Lung (tissue), 16 donors: ENCODE data around the gene SRP72. TPM values are rescaled to one million over a fixed set of nuclear protein-coding genes. Genes with fewer than 3 reads are reported as not detected.

ENCODE experiments used
- ATAC-seq: fragments of 200-7000 bp; cut with Tn5 transposase; one replicate; pipeline ENCODE4 v1.9.1; 2020; ENCODE audit warnings: moderate number of reproducible peaks; ENCODE audit not compliant: insufficient read depth, low FRiP score
- DNase-seq, 3 donors: peaks; one replicate each; pipeline ENCODE4 v3.0.0-alpha.2; 2013 to 2017
- H3K27ac ChIP-seq, 2 donors: one replicate each; pipeline ENCODE4 v1.5.1; 2013; ENCODE audit warnings: mild to moderate bottlenecking in 2 of 2, moderate library complexity in 2 of 2, control low read depth in 1 of 2, inconsistent platforms in 1 of 2, low read depth in 1 of 2, low read length in 1 of 2
- H3K27me3 ChIP-seq, 3 donors: one replicate each; pipeline ENCODE4 v1.5.1; 2013; ENCODE audit warnings: low read length in 2 of 3; ENCODE audit not compliant: control insufficient read depth in 3 of 3, insufficient read depth in 3 of 3
- H3K36me3 ChIP-seq, 4 donors: one replicate each; pipeline ENCODE4 v1.5.1; 2013; ENCODE audit warnings: low read length in 4 of 4, mild to moderate bottlenecking in 1 of 4, moderate library complexity in 1 of 4; ENCODE audit not compliant: control insufficient read depth in 4 of 4, insufficient read depth in 4 of 4
- H3K4me1 ChIP-seq, 5 donors: one replicate each; pipeline ENCODE4 v1.5.1; 2013; ENCODE audit warnings: low read length in 5 of 5, mild to moderate bottlenecking in 2 of 5, moderate library complexity in 1 of 5; ENCODE audit not compliant: control insufficient read depth in 5 of 5, insufficient read depth in 5 of 5
- H3K4me3 ChIP-seq: one replicate; pipeline ENCODE4 v1.5.1; 2013; ENCODE audit warnings: mild to moderate bottlenecking, control low read depth, moderate library complexity
- H3K9ac ChIP-seq, 2 donors: one replicate each; pipeline ENCODE4 v1.5.1; 2013; ENCODE audit warnings: low read length in 2 of 2, control low read depth in 1 of 2; ENCODE audit not compliant: insufficient read depth in 1 of 2
- H3K9me3 ChIP-seq, 4 donors: one replicate each; pipeline ENCODE4 v1.5.1; 2013; ENCODE audit warnings: low read length in 3 of 4, mild to moderate bottlenecking in 1 of 4, moderate library complexity in 1 of 4; ENCODE audit not compliant: control insufficient read depth in 4 of 4, insufficient read depth in 3 of 4
- CTCF ChIP-seq: IDR thresholded peaks from 2 replicates; pipeline ENCODE4 v1.5.1; 2012; ENCODE audit warnings: mild to moderate bottlenecking; ENCODE audit errors: control extremely low read depth, extremely low read depth
- WGBS, 2 donors: extraction: QIAGEN DNeasy Blood & Tissue Kit; methylation state at CpG; one replicate each; pipeline ENCODE4 v1.1.7; 2013; 5-methylcytosine and 5-hydroxymethylcytosine counted together
- long read RNA-seq, 5 donors: transcript quantifications; one replicate each; lab custom pipeline, GENCODE V29; 2026
- polyA plus RNA-seq, 2 donors: library from polyadenylated mRNA; stranded (reverse); fragments of 200-250 nt; gene quantifications; one replicate each; pipeline ENCODE4 v1.2.1, GENCODE V29; 2013
- total RNA-seq, 2 donors: library from RNA; depleted of rRNA in 1 of 2; stranded (reverse); fragments of >200 nt in 1 of 2; gene quantifications; one replicate each; pipeline ENCODE4 v1.2.1, GENCODE V29; 2014 to 2021
- donor health status: control.
- donor health status: control.
- donor health status: Bipolar disorder and iron deficiency.
- donor health status: healthy.
- donor health status: DM: yes; HTN: yes; CAD: no.

Gene SRP72
- total RNA-seq (10 to 100 TPM; 93.2 to 98.0 TPM), polyA plus RNA-seq (10 to 100 TPM; 31.1 to 49.0 TPM)
- long read RNA-seq, donor 1, full-length matches to known transcripts = 16 of 42 reads
- long read RNA-seq, donor 1, partial matches to known transcripts = 26 of 42 reads
- long read RNA-seq, donor 1, other reads (novel, unspliced or antisense) = 0 of 42 reads
- long read RNA-seq, donor 2, full-length matches to known transcripts = 13 of 22 reads
- long read RNA-seq, donor 2, partial matches to known transcripts = 9 of 22 reads
- long read RNA-seq, donor 2, other reads (novel, unspliced or antisense) = 0 of 22 reads
- long read RNA-seq, donor 3, full-length matches to known transcripts = 9 of 30 reads
- long read RNA-seq, donor 3, partial matches to known transcripts = 21 of 30 reads
- long read RNA-seq, donor 3, other reads (novel, unspliced or antisense) = 0 of 30 reads
- long read RNA-seq, donor 4, partial matches to known transcripts = 8 of 19 reads
- long read RNA-seq, donor 4, other reads (novel, unspliced or antisense) = 0 of 19 reads
- long read RNA-seq, donor 5, full-length matches to known transcripts = 19 of 61 reads
- long read RNA-seq, donor 5, partial matches to known transcripts = 42 of 61 reads
- long read RNA-seq, donor 5, other reads (novel, unspliced or antisense) = 0 of 61 reads

GRCh38 chr4:56467284-56468096, at the start of gene SRP72:
SRP72 (plus strand) TSS chr4:56467617; CDS start chr4:56467636, 19 bp downstream.
- no peaks in the 10 kb centered on the region for H3K27me3 ChIP-seq
- DNase-seq = peak; percentile 93 to 96 (median 93)
- peak within 1 kb of the TSS; percentile 99 for H3K4me3 ChIP-seq
- H3K36me3 ChIP-seq = peaks cover 4 to 14% (median 9%) of the 10 kb centered on the region in 4 donors
- no peaks in the 10 kb centered on the region for H3K9me3 ChIP-seq
- peak within 1 kb of the TSS; percentile 76 to 93 for H3K27ac ChIP-seq
- TF ChIP-seq CTCF = no peak
- ATAC-seq = peak; percentile 99
- WGBS, 2 donors = 0% methylated on average over 59 to 62 of the region's 62 CpGs
- H3K9ac ChIP-seq = peak within 1 kb of the TSS; percentile 92 to 94
- H3K4me1 ChIP-seq = peaks cover 7 to 36% (median 18%) of the 10 kb centered on the region in 5 donors

GRCh38 chr4:56424176-56424575, 43.2 kb upstream of the SRP72 start:
- no peak overlapping the region for H3K9ac ChIP-seq
- H3K27ac ChIP-seq = no peak overlapping the region
- H3K9me3 ChIP-seq = no peaks in the 10 kb centered on the region
- H3K36me3 ChIP-seq = no peaks in the 10 kb centered on the region
- ATAC-seq = no peak
- WGBS, 2 donors = 93 to 94% methylated on average over 5 of the region's 5 CpGs
- H3K4me3 ChIP-seq = no peak overlapping the region
- DNase-seq = no peak
- no peaks in the 10 kb centered on the region for H3K4me1 ChIP-seq
- no peak for TF ChIP-seq CTCF
- H3K27me3 ChIP-seq = no peaks in the 10 kb centered on the region

- H3K4me3 ChIP-seq = no peak overlapping the region
- H3K27ac ChIP-seq = no peak overlapping the region
- WGBS, 2 donors = 64 to 68% methylated on average over 5 of the region's 5 CpGs
- ATAC-seq (no peak), DNase-seq (peak in 2 of 3 donors; percentile 63 to 66)
- H3K36me3 ChIP-seq = no peaks in the 10 kb centered on the region
- no peaks in the 10 kb centered on the region for H3K27me3 ChIP-seq
- no peaks in the 10 kb centered on the region for H3K4me1 ChIP-seq
- TF ChIP-seq CTCF = peak; percentile 48
- H3K9ac ChIP-seq = no peak overlapping the region
- no peaks in the 10 kb centered on the region for H3K9me3 ChIP-seq
These were observed 42.5 kb upstream of the SRP72 start for GRCh38 chr4:56424697-56425514.
